Stomach (tissue), 4 donors: ENCODE measurements around the gene CD58.

ENCODE experiments used
- POLR2A ChIP-seq, 4 donors: fragments of 450-650 bp; IDR thresholded peaks; one replicate each; pipeline ENCODE4 v1.6.1; 2016; ENCODE audit warnings: antibody characterized with exemption in 4 of 4, control low read depth in 2 of 4, mild to moderate bottlenecking in 1 of 4, moderate library complexity in 1 of 4
- TF ChIP-seq, protein P1 (sequence below), 7 experiments: fragments of 450-650 bp in 4 of 7; fragments of 200-600 bp in 3 of 7; sonication (generic) in 3 of 7; IDR thresholded peaks; one replicate each; pipeline ENCODE4 v1.5.1; 2016 to 2019; ENCODE audit warnings: antibody characterized with exemption in 7 of 7, control low read depth in 2 of 7, mild to moderate bottlenecking in 1 of 7

DNA sequence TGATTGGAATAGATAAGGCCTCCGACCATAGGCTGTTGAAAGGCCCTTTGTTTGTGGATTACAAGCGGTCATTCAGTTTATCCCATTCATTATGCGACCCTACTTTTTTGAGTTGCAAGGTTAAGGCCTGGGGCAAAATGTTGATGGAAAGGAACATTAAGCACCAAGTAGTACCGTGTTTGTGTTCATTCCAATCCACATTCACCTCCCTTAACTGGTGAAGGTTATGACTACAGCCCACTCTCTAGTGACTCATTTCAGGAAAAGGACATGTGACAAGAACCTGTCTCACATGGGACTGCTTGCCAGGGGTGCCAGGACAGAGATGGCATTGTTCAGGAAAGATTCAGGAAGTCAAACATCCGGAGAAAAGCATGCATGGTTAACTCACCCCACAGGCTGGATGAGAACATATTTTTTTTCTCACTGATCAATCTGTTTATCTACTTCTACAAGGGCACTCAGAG, 81.6 kb downstream of the CD58 start:
- TF ChIP-seq, protein P1, sequence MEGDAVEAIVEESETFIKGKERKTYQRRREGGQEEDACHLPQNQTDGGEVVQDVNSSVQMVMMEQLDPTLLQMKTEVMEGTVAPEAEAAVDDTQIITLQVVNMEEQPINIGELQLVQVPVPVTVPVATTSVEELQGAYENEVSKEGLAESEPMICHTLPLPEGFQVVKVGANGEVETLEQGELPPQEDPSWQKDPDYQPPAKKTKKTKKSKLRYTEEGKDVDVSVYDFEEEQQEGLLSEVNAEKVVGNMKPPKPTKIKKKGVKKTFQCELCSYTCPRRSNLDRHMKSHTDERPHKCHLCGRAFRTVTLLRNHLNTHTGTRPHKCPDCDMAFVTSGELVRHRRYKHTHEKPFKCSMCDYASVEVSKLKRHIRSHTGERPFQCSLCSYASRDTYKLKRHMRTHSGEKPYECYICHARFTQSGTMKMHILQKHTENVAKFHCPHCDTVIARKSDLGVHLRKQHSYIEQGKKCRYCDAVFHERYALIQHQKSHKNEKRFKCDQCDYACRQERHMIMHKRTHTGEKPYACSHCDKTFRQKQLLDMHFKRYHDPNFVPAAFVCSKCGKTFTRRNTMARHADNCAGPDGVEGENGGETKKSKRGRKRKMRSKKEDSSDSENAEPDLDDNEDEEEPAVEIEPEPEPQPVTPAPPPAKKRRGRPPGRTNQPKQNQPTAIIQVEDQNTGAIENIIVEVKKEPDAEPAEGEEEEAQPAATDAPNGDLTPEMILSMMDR (IDR thresholded peaks at IDR 0.05): no peak
- no peak for TF ChIP-seq POLR2A (IDR thresholded peaks at IDR 0.05)
